Measurements from ENCODE around the gene SPOP.
"Not testable (repeated sequence)": the region's sequence is repeated elsewhere in the genome, so short reads cannot be mapped to it uniquely, and the experiment has no call there.

SPOP gene

DNA sequence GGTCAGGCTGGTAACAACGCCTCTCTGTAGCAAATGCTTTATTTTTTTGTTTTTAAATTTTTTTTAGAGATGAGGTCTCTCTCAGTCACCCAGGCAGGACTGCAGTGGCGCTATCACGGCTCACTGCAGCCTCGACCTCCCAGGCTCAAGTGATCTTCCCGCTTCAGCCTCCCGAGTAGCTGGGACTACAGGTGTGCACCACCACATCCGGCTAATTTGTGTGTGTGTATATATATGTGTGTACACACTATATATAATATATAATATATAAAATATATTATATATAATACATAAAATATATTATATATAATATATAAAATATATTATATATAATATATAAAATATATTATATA, 109.2 kb downstream of the SPOP start:
- DNase-seq: not testable (repeated sequence)

DNA sequence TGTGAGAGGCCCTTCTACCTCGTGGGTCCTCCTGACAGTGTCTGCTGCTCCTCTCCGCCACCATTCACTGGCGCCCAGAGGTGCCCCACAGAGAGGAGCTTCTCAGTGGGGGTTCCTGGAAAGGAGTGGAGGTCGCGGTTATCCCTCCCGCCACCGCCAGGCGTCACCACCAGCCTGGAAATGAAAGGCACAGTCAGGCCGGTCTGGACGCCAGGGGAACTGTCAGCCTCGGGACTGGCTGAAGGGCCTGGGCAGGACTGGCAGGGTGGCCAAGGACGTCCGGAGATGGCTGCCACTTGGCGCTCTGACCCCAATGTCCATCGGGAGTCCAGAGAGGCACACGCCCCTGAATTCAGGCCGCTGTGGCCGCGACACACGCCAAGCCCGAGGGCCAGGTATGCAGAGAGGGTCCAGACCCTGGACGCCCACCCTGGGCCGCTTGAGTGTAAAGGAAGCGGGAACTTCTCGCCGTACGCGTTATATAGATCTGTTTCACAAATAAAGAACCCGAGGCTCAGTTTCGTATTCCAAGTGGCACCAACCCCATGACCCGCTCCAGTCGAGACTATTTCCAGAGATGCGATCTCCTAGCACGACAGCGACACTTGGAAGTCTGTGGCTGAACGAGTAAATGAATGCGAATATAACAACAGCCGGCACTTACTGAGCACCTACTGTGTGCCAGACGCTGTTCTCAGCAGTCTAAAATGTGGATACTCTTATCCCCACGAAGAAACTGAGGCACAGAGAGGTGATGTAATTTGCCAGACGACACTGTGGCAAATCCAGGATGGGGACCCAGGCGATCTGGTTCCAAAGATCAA, 109.8 kb downstream of the SPOP start:
- DNase-seq: peak; percentile 65 to 84 (median 70)

DNA sequence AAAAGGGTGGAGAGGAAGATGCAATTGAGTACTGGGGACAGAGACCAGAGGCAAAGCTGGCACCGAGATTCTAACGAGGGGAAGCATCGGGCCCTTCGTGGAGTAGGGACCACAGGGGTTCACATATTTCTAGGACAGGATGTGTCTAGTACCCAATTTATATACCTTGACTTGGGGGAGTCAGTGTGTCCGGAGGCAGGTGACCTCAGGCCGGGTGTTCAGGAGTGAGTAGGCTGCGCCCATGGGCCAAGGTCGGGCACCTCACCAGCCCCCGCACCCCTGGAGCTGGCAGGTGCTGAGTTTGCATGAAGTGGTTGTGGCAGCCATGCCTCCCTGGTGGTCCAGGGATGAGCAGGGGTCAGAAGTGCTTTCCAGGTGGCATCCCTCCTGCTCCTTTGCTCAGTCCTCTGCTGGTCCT, 110.8 kb downstream of the SPOP start:
- DNase-seq: no peak

DNA sequence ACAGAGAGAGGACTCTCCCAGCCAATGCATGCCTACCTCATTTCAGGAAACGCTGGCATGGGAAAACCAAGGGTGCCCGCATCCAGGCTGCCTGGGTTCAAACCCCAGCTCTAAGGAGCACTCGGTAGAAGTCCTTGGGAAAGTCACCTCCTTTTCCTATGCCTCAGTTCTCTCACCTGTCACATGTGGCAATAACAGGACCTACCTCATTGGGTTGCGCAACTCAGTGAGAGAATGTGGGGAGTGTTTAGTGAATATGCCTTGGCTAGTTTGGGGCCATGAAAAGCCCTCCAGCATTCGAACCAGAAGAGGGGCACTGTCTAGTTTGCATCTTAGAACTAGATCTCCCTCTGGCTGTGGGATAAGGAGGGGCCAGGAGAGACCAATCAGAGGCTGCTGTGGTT, 111.2 kb downstream of the SPOP start:
- DNase-seq: no peak

DNA sequence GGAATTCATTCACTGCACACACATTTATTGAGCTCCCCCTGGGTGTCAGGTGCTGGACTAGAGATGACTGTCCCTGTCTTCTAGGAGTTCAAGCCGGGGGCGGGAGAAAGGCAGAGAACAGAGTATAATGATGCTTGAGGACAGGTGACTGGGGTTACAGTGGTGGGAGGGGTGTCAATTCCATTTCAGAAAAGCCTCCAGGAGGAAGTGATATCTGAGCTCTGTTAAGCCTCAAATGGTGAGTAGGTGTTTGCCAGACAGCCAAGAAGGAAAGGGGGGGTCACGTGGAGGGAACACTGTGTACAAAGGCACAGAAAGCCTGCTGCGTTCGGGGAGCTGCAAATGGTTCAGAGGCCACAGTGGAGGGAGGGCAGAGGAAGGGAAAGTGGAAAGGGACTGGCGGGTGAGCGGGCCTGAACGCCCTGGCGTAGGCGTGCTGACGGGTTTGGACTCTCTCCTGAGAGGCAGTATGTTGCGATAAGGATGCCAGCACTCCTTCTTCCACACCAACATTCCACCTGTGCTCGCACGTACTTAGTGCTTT, 111.9 kb downstream of the SPOP start:
- DNase-seq: no peak

DNA sequence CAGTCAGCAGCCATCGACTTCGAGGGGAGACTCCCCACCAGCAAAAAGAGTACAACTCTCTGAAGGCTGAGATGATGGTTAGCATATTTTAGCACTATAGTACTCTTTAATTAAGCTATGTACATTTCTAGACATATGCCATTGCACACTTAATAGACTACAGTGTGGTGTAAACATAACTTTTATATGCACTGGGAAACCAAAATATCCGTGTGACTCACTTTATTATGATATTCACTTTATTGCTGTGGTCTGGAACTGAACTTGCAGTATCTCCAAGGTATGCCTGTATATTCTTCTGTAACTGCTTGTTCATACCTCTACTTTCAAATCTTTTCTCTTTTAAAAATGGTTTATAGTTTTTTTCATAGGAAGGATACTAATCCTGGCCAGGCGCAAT, 113.3 kb downstream of the SPOP start:
- DNase-seq: no peak

DNA sequence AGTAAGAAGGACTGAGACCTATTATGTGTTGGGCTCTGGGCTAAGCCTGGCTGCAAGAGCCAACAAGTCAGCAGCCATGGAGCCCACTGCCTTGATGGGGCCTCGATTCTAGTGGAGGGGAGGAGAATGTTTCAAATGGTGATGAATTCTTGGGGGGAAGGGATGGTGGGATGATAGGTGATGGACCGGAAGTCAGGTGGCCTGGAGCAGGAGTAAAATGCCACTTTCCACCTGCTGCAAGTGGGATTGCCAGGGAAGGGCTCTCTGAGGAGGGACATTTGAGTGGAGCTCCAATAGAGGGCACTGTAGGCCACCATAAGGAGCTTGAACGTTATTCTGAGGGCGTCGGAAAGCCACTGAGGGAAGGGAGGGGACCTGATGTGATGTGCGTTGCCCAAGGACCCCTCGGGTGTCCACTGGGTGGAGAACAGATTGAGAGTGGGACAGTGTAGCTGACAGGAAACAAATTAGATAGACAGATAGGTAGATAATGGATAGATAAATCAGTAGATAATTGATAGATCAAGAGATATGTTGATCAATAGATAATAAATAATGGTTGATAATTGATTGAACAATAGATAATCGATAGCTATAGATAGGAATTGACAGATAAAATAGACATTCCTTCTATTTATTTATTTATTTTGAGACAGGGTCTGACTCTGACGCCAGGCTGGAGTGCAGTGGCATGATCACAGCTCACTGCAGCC, 120.4 kb downstream of the SPOP start:
- no peak for DNase-seq

DNA sequence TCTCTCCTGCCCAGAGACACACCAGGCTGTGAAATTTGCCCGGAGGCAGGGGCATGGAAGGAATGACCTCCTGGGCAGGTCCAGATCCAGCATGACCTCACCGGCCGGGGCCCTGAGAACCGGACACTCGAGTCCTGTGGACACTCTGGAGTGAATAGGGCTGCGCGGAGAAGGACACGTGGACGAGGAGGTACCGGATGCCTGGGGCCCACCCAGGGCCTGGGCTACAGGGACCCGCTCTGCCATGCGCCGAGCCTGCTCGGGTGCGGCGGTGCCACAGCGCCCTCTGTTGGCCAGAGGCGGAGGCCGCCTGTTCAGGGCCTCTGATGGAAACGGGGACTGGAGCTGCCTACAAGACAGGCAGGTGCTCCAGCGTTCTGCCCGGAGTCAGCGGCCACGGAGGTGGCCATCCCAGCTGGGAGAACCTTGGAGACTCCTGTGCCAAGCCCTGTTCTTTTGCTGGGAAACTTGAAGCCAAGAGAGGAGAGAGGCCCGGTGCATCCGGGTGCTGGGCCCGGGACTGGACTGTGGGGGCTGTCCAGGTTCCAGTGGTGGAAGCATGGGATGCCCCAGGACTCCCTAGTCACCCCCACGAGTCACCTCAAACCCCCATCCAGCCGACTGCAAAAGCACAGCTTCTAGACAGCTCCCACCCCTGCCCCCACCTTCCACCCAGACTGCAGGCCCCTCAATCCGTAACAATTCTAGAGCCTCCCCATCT, 121.5 kb downstream of the SPOP start:
- peak; percentile 71 to 84 (median 78) for DNase-seq

DNA sequence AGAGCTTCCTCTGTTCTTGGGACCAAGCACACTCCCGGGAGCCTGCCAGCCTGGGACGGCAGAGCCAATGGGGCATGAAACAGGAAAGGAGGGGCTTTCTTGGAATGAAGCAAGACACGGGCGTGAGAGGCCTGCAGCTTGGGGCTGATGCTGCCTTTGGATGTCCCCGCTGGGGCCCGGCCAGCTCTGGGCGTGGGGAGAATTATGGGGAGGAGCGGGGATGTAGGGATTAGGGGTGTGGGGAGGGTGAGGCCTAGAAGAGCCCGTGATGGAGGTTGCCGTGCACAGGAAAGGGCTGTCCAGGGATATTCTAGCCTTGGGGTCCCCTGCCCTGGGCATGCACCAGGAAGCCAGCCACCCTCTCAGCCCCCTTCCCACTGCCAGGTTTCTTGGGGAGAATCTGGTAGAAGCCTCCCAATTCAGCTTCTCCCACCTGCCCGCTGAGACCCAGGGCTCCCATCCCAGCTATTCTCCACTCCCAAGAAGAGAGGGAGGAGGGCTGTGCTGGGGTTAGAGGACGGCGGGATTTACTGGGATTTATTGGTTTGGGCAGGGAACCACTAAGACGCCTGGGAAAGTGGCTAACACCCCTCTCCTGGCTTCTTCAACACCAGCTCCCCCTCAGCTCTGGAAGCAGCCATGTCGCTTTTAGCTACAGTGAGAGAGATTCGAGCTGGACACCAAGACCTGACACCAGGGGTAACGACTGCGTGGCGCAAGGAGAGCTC, 122.2 kb downstream of the SPOP start:
- no peak for DNase-seq

DNA sequence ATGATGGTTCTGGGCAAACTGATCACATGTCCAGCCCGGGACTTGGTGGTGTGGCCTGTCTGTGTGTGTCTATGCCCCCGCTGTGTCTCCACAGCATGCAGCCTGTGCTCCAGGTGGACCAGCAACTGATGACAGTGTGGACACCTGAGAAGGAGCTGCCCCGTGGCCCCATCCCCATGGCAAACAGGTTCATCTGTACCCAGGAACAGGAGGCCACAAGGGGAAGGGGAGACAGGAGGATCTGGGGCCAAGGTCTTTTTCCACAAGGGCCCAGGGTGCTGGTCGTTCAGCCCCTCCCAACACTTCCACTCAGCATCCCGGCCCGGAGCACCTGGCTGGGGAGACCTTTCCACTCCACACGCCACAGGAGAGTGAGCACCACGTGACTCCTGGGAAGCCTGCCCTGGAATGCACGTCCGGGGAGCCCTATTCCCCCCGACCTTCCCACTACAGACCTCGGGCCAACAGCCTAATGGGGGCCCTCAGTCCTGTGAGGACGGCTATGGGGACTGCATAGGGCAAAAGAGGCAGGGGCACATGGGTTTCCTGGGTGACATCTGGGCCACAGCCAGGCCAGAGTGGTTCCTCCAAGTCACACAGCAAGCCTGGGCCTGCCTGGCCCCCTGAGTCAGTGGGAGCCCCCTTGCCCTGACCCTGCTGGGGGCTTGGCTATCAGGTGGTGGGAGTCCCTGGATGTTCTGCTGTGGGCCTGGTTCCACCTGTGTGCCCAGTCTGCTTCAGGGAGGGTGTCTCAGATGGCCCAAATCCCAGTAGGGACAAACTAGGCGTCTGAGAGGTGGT, 123.0 kb downstream of the SPOP start:
- DNase-seq: no peak

DNA sequence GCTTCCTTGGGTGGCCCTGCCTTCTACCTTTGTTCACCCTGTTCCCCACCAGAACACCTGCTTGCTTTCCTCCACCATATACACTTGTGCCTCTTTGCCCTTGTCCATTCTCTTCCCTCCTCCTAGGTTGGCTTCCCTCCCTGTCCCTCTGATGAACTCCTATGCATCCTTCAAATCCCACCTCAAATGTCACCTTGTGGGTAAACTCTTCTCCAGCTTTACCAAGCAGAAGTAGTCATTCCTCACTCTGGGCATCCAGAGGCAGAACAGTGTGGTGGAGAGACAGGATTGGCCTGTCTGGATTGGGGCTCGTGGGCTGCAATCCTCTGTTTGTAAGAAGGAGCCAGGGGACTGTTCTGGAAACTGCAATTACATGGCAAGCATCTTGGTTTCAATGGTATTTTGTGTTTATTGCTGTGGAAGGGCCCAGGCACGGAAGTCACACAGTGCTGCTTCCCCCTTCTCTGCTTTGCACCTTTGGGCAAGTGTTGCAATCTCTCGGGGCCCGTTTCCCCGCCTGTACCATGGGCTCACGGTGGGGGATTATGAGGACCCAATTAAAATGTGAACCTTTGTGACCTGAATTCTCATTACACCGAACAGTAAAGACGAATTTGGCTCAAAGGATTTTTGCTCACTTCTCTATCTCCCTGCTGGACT, 124.1 kb downstream of the SPOP start:
- no peak for DNase-seq

DNA sequence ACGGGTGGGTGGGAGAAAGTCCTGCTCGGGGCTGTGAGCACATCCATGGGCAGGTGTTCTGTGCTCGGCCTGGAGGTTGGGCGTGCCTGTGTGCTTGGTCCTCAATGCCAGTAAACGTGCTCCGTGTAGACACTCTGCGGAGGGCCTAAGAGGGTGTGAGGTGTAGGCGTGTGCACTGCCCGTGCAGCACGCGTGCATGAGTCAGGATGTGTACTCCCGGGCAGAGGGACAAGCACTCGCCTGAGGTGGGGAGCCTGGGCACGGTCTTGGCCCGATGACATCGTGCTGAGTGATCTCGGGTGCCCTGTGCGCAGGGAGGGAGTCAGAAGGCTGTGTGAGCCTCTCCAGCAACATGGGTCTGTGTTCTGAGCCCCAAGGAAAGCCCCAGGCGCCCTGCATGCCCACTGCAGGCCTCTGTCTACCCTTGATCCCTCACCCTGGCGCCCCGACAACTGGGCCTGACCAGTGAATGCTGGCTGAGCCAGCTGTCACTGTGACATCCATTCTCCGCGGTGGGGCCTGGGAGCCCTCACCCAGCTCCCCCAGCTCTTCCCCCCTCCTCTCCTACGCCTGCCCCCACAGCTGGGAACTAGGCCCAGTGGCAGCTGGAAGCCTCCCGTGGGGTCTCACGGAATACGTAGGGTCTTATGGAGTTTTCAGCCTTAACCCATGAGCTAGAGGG, 125.7 kb downstream of the SPOP start:
- DNase-seq: no peak

DNA sequence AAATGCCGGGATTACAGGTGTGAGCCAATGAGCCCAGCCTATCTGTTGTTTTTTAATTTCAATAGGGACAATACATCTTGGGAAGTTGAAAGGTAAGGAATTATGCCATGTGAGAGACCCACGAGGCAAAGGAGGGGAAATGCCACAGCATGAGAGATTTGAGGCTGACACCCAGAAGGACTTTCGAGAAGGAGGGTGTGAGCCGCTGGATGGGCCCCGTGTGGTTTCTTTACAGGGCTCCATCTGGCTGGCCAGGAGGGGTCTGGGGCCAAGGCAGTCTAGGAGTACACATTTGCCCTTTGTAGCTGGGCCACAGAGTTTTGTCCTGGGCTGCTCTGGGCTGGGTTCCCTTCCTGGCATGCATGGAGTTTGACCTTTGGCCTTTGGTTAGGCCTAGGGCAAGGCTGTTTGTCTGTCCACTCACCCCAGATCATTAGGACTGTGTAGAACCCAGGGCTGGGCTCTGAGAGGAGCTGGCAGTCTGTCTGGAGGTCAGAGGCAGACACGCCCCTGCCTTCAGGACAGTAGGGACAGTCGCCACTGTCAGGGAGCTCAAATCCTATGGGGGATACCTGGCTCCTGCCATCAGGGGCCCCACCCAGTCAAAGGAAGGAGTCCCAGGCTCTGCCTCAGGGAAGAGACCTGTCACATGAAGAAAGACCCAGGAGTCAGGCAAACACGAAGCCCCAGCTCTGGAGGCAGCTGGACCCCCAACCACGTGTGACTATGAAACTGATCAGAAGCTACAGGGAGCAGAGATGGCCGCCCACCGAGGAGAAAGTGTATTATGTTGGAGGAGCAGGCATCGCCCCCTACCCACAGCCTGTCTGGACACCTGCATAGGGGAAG, 126.5 kb downstream of the SPOP start:
- DNase-seq: no peak

DNA sequence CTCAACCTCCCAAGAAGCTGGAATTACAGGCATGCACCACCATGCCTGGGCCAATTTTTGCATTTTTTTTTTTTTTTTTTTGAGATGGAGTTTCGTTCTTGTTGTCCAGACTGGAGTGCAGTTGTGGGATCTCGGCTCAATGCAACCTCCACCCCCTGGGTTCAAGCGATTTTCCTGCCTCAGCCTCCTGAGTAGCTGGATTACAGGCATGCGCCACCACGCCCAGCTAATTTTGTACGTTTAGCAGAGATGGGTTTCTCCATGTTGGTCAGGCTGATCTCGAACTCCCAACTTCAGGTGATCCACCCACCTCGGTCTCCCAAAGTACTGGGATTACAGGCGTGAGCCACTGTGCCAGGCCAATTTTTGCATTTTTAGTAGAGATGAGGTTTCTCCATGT, 127.1 kb downstream of the SPOP start:
- DNase-seq: not testable (repeated sequence)

DNA sequence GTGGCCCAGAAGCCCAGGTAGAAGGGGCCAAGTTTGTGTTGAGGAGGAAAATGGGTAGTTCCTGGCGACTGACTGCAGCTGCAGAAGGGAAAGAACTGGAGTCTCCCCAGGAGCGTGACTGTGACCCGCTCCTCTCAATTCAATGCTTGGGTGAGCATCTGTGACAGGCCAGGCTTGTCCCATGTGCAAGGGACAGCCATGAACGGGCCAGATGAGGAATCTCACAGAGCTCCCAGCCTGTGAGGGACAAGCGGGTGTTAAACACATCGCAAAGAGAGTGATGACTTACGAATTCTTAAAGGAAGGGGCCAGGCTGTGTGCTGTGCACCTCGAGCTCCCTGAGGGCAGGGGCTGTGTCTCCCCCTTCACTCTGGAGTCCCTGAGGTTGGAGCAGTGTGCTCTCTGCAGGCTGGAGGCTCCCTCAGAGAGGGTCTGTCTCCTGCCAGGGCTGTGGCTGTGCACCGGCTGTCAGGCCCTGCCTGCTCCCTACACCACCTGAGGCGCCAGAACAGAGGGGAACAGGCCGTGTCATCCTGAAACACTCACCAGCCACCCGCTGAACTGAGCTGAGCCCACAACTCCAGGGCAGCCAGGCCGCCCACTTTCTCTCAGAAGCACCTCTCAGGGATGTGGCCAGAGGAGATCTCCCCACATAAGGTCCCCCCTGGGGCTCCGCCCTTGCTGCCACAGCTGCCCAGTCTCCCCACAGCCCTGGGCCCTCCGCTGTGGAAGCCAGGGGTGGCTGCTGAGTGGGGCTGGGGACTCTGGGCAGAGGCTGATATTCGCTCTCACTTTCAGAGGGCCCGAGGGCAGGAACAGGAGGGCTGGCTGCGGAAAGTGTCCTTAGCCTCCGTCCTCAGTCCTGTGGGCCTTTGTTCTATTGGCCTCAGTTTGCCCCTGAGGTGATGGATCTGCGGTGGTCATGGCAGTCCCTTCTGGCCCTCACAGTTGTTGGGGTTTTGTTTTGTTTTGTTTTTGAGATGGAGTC, 127.9 kb downstream of the SPOP start:
- no peak for DNase-seq

DNA sequence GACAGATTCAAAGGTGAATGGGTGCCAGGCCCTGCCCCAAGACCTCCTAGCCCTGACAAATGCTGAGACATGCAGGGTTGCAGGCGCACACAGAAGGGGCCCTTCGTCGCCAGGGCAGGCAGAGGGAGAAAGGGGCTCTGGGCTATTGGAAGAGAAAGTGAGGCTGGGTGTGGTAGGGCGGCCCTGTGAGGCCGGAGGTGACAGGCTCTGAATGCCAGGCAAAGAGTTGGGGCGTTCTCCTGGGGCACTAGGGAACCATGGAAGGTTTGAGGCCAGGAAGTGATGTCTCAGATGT, 128.6 kb downstream of the SPOP start:
- DNase-seq: no peak

All from activated naive CD4-positive, alpha-beta T cell (primary cell).